ENCODE data around the gene ZNF732. TPM values are rescaled to one million over a fixed set of nuclear protein-coding genes. Genes with fewer than 3 reads are reported as not detected.
"Not testable (repeated sequence)": the region's sequence is repeated elsewhere in the genome, so short reads cannot be mapped to it uniquely, and the experiment has no call there.

Gene ZNF732
- total and polyA plus RNA-seq, 2 donors (not counting 1 experiment from before 2014, with no cell fraction given), result 0.33 TPM; not detected in 1

DNA sequence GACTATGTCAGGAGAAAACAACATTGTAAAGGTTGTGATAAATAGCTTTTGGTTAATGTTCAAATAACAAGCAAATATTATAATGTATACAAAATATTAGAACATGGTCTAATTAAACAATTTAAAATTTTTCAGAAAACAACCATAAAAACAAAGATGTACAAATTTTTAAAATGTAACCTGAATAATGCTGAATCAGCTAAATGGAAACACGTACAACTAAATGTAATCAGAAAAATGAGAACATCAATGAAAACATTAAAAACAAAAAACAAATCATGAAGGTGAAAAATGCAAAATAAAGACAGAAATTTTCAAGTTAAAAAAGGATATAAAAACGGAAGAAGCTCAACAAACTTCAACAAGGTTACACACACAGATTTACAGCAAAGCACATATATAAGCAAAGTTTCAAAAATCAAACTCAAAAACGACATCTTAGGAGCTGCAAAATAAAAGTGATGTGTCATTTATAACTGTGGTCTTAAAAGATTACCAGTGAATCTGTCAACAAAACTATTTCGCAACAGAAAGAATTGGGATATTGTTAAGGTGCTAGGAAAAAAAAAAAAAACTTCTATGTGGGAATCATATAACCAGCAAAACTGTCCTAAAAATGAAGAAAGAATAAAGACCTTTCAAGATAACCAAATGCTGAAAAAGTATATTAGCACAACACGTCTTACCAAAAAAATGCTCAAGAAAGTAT is 31.8 kb downstream of the ZNF732 start:
- DNase-seq (ENCODE audit: low read depth in 2 of 2), result no peak
- H3K9me3 ChIP-seq (ENCODE audit: control insufficient read depth, insufficient read depth, low read depth, low read length), result peaks cover 2% of the 10 kb centered on the region
- H3K9ac ChIP-seq (ENCODE audit: insufficient read depth, low read length), result no peak overlapping the region
- H3K4me1 ChIP-seq (ENCODE audit: control insufficient read depth, extremely low read depth, insufficient read depth, low read length), result no peaks in the 10 kb centered on the region
- no peaks in the 10 kb centered on the region for H4K20me1 ChIP-seq (ENCODE audit: control insufficient read depth, extremely low read depth, insufficient read depth, low read length)
- no peaks in the 10 kb centered on the region for H3K27me3 ChIP-seq (ENCODE audit: control insufficient read depth, insufficient read depth, low read length)
- H3K4me3 ChIP-seq (replicated peaks in 1 of 4; ENCODE audit: control extremely low read depth in 1 of 4, insufficient read depth in 1 of 4, low read depth in 3 of 4, low read length in 4 of 4), result no peak overlapping the region
- H3K79me2 ChIP-seq (ENCODE audit: control insufficient read depth, insufficient read depth, low read length), result no peaks in the 10 kb centered on the region
- no peak overlapping the region for H3K4me2 ChIP-seq (ENCODE audit: extremely low read depth, insufficient read depth, low read length)
- no peaks in the 10 kb centered on the region for H3K36me3 ChIP-seq (ENCODE audit: control insufficient read depth, insufficient read depth, low read length)
- H3K27ac ChIP-seq (ENCODE audit: insufficient read depth, low read length), result no peak overlapping the region
- TF ChIP-seq EZH2 (IDR thresholded peaks at IDR 0.05; ENCODE audit: low read length, missing control alignments), result no peak
- TF ChIP-seq, protein P1, sequence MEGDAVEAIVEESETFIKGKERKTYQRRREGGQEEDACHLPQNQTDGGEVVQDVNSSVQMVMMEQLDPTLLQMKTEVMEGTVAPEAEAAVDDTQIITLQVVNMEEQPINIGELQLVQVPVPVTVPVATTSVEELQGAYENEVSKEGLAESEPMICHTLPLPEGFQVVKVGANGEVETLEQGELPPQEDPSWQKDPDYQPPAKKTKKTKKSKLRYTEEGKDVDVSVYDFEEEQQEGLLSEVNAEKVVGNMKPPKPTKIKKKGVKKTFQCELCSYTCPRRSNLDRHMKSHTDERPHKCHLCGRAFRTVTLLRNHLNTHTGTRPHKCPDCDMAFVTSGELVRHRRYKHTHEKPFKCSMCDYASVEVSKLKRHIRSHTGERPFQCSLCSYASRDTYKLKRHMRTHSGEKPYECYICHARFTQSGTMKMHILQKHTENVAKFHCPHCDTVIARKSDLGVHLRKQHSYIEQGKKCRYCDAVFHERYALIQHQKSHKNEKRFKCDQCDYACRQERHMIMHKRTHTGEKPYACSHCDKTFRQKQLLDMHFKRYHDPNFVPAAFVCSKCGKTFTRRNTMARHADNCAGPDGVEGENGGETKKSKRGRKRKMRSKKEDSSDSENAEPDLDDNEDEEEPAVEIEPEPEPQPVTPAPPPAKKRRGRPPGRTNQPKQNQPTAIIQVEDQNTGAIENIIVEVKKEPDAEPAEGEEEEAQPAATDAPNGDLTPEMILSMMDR (conservative IDR thresholded peaks at IDR 0.05 in 1 of 2, IDR thresholded peaks at IDR 0.05 in 1 of 2; ENCODE audit: low read depth in 1 of 2, low read length in 2 of 2), result no peak
- no peak overlapping the region for H2AFZ ChIP-seq (ENCODE audit: low read length)

DNA sequence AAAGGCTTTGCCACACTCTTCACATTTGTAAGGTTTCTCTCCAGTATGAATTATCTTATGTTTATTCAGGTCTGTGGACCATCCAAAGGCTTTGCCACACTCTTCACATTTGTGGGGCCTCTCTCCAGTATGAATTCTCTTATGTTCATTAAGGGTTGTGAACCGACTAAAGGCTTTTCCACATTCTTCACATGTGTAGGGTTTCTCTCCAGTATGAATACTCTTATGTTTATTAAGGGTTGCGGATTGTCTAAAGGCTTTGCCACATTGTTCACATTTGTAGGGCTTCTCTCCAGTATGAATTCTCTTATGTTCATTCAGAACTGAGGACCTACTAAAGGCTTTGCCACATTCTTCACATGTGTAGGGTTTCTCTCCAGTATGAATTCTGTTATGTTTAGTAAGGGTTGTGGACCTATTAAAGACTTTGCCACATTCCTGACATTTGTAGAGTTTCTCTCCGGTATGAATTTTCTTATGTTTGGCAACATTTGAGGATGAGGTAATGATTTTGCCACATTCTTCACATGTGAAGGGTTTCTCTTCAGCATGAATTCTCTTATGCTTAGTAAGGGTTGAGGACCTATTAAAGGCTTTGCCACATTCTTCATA is 33.7 kb downstream of the ZNF732 start:
- Histone ChIP-seq H3K79me2 (ENCODE audit: control insufficient read depth, insufficient read depth, low read length) (no peaks in the 10 kb centered on the region), H3K36me3 (ENCODE audit: control insufficient read depth, insufficient read depth, low read length) (no peaks in the 10 kb centered on the region), H3K4me3 (replicated peaks in 1 of 4; ENCODE audit: control extremely low read depth in 1 of 4, insufficient read depth in 1 of 4, low read depth in 3 of 4, low read length in 4 of 4) (no peak overlapping the region), H3K9me3 (ENCODE audit: control insufficient read depth, insufficient read depth, low read depth, low read length) (peaks cover 2% of the 10 kb centered on the region), H3K4me1 (ENCODE audit: control insufficient read depth, extremely low read depth, insufficient read depth, low read length) (no peaks in the 10 kb centered on the region), H2AFZ (ENCODE audit: low read length) (no peak overlapping the region), H3K27ac (ENCODE audit: insufficient read depth, low read length) (no peak overlapping the region), H4K20me1 (ENCODE audit: control insufficient read depth, extremely low read depth, insufficient read depth, low read length) (no peaks in the 10 kb centered on the region), H3K4me2 (ENCODE audit: extremely low read depth, insufficient read depth, low read length) (no peak overlapping the region), H3K9ac (ENCODE audit: insufficient read depth, low read length) (no peak overlapping the region), H3K27me3 (ENCODE audit: control insufficient read depth, insufficient read depth, low read length) (no peaks in the 10 kb centered on the region)
- DNase-seq (ENCODE audit: low read depth in 2 of 2), result no peak
- TF ChIP-seq EZH2 (IDR thresholded peaks at IDR 0.05; ENCODE audit: low read length, missing control alignments), result no peak
- TF ChIP-seq, protein P1 (conservative IDR thresholded peaks at IDR 0.05 in 1 of 2, IDR thresholded peaks at IDR 0.05 in 1 of 2; ENCODE audit: low read depth in 1 of 2, low read length in 2 of 2), result no peak

DNA sequence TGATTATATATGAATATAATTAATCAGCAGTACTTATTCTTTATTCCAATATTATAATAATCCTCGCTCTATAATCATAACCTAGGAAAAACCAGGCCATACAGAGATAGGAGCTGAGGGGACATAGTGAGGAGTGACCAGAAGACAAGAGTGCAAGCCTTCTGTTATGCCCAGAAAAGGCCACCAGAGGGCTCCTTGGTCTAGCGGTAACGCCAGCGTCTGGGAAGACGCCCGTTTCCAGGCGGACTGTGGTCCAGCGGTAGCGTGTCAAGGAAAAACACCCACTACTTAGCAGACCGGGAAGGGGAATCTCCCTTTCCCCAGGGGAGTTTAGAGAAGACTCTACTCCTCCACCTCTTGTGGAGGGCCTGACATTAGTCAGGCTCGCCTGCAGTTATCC is 46.0 kb downstream of the ZNF732 start:
- H3K27ac ChIP-seq (ENCODE audit: insufficient read depth, low read length); H3K4me2 ChIP-seq (ENCODE audit: extremely low read depth, insufficient read depth, low read length): not testable (repeated sequence)

More for the DNA sequence above, 46.0 kb downstream of the ZNF732 start:
- H3K4me3 ChIP-seq (replicated peaks in 1 of 4; ENCODE audit: control extremely low read depth in 1 of 4, insufficient read depth in 1 of 4, low read depth in 3 of 4, low read length in 4 of 4); H3K9me3 ChIP-seq (ENCODE audit: control insufficient read depth, insufficient read depth, low read depth, low read length); H3K79me2 ChIP-seq (ENCODE audit: control insufficient read depth, insufficient read depth, low read length); H3K27me3 ChIP-seq (ENCODE audit: control insufficient read depth, insufficient read depth, low read length); H4K20me1 ChIP-seq (ENCODE audit: control insufficient read depth, extremely low read depth, insufficient read depth, low read length); DNase-seq (ENCODE audit: low read depth in 2 of 2); H2AFZ ChIP-seq (ENCODE audit: low read length); H3K9ac ChIP-seq (ENCODE audit: insufficient read depth, low read length); H3K4me1 ChIP-seq (ENCODE audit: control insufficient read depth, extremely low read depth, insufficient read depth, low read length); H3K36me3 ChIP-seq (ENCODE audit: control insufficient read depth, insufficient read depth, low read length): not testable (repeated sequence)

All from fibroblast of lung (primary cell).